ENCODE results near the gene PPFIA4.

Gene PPFIA4

DNA sequence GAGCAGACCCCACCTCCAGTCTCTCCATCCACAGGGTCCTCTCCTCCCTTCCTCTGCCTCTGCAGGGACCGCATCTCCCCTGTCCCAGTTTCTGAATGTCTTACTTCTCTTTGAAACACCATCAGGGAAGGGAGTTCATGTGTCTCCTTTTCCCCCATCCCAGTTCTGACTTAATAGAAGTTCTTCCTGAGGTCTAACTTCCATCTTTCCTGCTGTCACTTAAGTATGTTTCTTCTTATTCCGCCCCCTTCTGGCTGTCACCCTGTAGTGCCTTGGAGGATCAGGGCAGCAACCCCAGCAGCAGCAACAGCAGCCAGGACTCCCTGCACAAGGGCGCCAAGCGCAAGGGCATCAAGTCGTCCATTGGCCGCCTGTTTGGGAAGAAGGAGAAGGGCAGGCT, 30.2 kb downstream of the PPFIA4 start:
- Histone ChIP-seq H3K4me3 (ENCODE audit: low read length) (no peak overlapping the region), H3K27me3 (ENCODE audit: control insufficient read depth, insufficient read depth, low read length) (peaks cover 4% of the 10 kb centered on the region), H3K9ac (ENCODE audit: low read length) (no peak overlapping the region), H3K9me3 (ENCODE audit: control insufficient read depth, low read length) (no peaks in the 10 kb centered on the region), H3K4me1 (ENCODE audit: control insufficient read depth, insufficient read depth, low read length) (no peaks in the 10 kb centered on the region), H3K36me3 (ENCODE audit: control insufficient read depth, insufficient read depth, low read length) (no peaks in the 10 kb centered on the region)

DNA sequence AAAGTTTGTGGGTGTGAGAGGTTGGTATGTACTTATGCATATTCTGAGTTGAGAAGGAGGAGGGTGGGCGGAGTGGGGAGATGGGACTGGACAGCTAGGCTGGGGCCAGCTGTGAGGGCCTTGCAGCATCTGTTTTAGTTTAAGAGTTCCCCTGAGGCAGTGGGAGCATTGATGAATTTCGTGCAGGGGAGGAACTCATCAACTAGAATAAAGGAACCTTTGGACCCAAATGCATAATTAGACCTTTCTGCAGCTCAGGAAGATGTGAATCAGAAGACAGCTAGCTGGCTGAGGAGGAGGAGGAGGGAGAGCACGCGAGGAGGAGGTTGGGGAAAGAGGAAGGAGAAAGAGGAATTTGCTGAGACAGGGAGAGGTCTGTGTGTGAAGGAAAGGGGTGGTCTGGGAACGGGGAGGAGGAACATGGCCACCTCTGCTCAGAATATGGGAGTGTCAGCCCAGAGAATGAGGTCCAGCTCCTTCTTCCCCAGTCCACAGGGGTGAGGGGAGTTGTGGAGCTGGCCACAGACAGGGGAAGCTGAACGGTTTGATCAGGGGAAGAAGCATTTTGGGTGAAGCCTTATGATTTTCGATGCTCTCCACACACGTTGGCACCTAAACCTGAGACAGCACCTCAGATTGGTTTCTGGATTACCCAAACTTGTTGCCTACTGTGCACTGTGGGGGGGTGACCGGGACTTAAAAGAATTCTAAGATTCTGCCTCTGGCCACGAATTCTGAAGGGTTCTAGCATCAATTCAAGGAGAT, 31.8 kb downstream of the PPFIA4 start:
- H3K4me1 ChIP-seq (ENCODE audit: control insufficient read depth, insufficient read depth, low read length), result no peaks in the 10 kb centered on the region
- no peaks in the 10 kb centered on the region for H3K36me3 ChIP-seq (ENCODE audit: control insufficient read depth, insufficient read depth, low read length)
- H3K4me3 ChIP-seq (ENCODE audit: low read length), result no peak overlapping the region
- no peaks in the 10 kb centered on the region for H3K27me3 ChIP-seq (ENCODE audit: control insufficient read depth, insufficient read depth, low read length)
- no peaks in the 10 kb centered on the region for H3K9me3 ChIP-seq (ENCODE audit: control insufficient read depth, low read length)
- no peak overlapping the region for H3K9ac ChIP-seq (ENCODE audit: low read length)

DNA sequence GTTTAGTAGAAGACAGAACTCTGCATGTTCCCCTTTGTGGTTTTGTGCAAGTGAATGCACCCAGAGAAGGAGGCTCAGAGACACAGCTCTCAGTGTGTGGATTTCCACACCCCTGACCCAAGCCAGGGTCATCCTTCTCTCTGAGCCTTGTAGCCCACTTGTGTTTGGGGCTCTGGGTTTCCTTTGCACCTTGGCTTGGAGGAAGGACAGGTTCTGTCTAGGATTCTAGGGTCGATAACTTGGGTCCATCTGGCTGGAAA, 32.3 kb downstream of the PPFIA4 start:
- H3K4me1 ChIP-seq (ENCODE audit: control insufficient read depth, insufficient read depth, low read length), result no peaks in the 10 kb centered on the region
- H3K36me3 ChIP-seq (ENCODE audit: control insufficient read depth, insufficient read depth, low read length), result no peaks in the 10 kb centered on the region
- no peak overlapping the region for H3K4me3 ChIP-seq (ENCODE audit: low read length)
- no peak overlapping the region for H3K9ac ChIP-seq (ENCODE audit: low read length)
- H3K9me3 ChIP-seq (ENCODE audit: control insufficient read depth, low read length), result no peaks in the 10 kb centered on the region
- H3K27me3 ChIP-seq (ENCODE audit: control insufficient read depth, insufficient read depth, low read length), result no peaks in the 10 kb centered on the region

DNA sequence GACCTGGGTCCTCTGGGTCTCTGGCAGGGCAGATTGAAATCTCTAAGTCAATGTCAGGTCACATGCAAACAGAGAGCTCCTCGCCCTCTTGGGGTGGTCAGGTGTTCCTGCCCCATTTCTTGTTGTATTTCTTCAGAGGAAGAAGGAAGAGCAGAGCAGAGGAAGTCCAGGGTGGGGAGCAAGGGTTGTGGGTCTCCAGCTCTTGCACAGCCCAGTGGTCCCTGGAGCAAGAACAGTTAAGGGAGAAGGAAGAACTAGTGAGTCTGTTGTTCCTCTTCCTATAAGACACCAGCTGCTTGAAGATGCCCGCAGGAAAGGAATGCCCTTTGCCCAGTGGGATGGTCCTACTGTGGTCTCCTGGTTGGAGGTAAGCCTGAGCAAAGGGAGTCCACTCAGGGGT, 33.2 kb downstream of the PPFIA4 start:
- no peaks in the 10 kb centered on the region for H3K27me3 ChIP-seq (ENCODE audit: control insufficient read depth, insufficient read depth, low read length)
- no peak overlapping the region for H3K4me3 ChIP-seq (ENCODE audit: low read length)
- H3K9ac ChIP-seq (ENCODE audit: low read length), result no peak overlapping the region
- no peaks in the 10 kb centered on the region for H3K36me3 ChIP-seq (ENCODE audit: control insufficient read depth, insufficient read depth, low read length)
- no peaks in the 10 kb centered on the region for H3K9me3 ChIP-seq (ENCODE audit: control insufficient read depth, low read length)
- H3K4me1 ChIP-seq (ENCODE audit: control insufficient read depth, insufficient read depth, low read length), result no peaks in the 10 kb centered on the region

DNA sequence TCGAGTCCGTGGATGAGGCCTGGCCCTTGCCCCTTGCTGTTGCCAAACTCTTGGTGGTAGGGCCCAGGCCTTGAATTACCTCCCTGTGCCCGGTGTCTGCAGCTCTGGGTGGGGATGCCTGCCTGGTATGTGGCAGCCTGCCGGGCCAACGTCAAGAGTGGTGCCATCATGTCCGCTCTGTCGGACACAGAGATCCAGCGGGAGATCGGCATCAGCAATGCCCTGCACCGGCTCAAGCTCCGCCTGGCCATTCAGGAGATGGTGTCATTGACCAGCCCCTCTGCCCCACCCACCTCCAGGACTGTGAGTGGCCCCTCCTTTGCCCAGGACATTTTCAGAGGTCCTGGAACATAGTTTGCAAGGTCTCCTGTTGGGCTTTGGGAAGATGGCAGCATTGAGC, 33.8 kb downstream of the PPFIA4 start:
- Histone ChIP-seq H3K4me1 (ENCODE audit: control insufficient read depth, insufficient read depth, low read length) (no peaks in the 10 kb centered on the region), H3K36me3 (ENCODE audit: control insufficient read depth, insufficient read depth, low read length) (no peaks in the 10 kb centered on the region), H3K4me3 (ENCODE audit: low read length) (no peak overlapping the region), H3K27me3 (ENCODE audit: control insufficient read depth, insufficient read depth, low read length) (no peaks in the 10 kb centered on the region), H3K9me3 (ENCODE audit: control insufficient read depth, low read length) (no peaks in the 10 kb centered on the region), H3K9ac (ENCODE audit: low read length) (no peak overlapping the region)

DNA sequence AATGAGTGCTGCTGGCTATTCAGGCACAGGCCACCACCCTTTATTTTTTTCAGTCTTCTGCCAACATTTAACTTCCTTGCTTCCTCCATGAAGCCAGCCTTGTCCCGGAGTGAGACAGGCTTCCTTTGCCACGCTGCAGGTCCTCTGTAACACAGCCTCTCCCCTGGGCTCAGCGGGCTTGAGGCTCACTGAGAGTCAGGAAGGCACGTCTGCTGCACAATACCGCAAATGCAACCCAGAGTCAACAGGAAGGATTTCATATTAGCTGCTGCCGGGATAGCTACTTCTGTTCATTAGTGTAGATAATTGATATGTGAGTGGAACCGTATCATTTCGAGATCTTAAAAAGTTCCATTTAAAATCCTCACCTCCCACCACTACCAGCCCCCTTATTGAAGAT, 37.0 kb downstream of the PPFIA4 start:
- H3K4me1 ChIP-seq (ENCODE audit: control insufficient read depth, insufficient read depth, low read length), result no peaks in the 10 kb centered on the region
- peaks cover 5% of the 10 kb centered on the region for H3K27me3 ChIP-seq (ENCODE audit: control insufficient read depth, insufficient read depth, low read length)
- H3K9ac ChIP-seq (ENCODE audit: low read length), result no peak overlapping the region
- H3K36me3 ChIP-seq (ENCODE audit: control insufficient read depth, insufficient read depth, low read length), result no peaks in the 10 kb centered on the region
- no peaks in the 10 kb centered on the region for H3K9me3 ChIP-seq (ENCODE audit: control insufficient read depth, low read length)
- H3K4me3 ChIP-seq (ENCODE audit: low read length), result no peak overlapping the region

DNA sequence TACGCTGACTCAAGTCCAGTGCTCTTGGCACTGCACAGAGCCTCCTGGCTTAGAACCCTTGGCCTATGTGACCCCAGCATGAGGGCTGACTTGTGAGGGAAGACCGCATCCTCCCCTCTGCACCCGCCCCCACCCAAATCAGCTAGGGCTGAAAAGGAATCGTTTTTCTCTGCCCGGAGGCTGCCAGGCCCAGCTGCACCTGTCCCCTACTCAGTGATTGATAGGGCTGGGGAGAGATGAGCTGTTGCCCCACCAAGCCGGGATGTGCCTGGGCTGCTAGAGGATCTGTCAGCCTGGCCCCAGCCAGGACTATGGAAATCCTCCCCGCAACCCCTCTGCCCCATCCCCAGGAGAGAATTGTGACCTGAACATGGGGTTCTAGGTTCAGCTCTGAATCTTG, 38.9 kb downstream of the PPFIA4 start:
- Histone ChIP-seq H3K4me1 (ENCODE audit: control insufficient read depth, insufficient read depth, low read length) (no peaks in the 10 kb centered on the region), H3K9me3 (ENCODE audit: control insufficient read depth, low read length) (no peaks in the 10 kb centered on the region), H3K36me3 (ENCODE audit: control insufficient read depth, insufficient read depth, low read length) (no peaks in the 10 kb centered on the region), H3K4me3 (ENCODE audit: low read length) (no peak overlapping the region), H3K27me3 (ENCODE audit: control insufficient read depth, insufficient read depth, low read length) (peaks cover 5% of the 10 kb centered on the region), H3K9ac (ENCODE audit: low read length) (no peak overlapping the region)

DNA sequence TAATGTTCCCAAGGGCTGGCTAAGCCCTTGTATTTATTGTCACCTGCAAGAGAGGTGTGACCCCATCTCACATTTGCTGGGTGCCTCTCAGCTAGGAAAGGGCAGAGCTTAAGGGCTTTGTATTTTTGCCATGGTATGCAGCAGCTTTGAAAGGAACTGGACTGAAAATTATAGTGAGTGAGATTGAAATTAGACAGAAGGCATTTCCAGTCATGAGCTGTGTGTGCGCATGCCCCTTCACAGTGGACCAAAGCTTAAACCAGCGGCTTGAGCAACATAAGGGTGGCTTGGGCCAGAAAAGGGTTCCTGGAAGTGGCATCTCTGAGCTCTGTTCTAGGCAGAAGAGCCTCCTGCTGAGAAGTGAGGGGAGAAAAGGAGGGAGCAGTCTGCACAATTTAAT, 39.7 kb downstream of the PPFIA4 start:
- Histone ChIP-seq H3K9ac (ENCODE audit: low read length) (no peak overlapping the region), H3K27me3 (ENCODE audit: control insufficient read depth, insufficient read depth, low read length) (peaks cover 5% of the 10 kb centered on the region), H3K4me1 (ENCODE audit: control insufficient read depth, insufficient read depth, low read length) (no peaks in the 10 kb centered on the region), H3K9me3 (ENCODE audit: control insufficient read depth, low read length) (no peaks in the 10 kb centered on the region), H3K4me3 (ENCODE audit: low read length) (no peak overlapping the region), H3K36me3 (ENCODE audit: control insufficient read depth, insufficient read depth, low read length) (no peaks in the 10 kb centered on the region)

DNA sequence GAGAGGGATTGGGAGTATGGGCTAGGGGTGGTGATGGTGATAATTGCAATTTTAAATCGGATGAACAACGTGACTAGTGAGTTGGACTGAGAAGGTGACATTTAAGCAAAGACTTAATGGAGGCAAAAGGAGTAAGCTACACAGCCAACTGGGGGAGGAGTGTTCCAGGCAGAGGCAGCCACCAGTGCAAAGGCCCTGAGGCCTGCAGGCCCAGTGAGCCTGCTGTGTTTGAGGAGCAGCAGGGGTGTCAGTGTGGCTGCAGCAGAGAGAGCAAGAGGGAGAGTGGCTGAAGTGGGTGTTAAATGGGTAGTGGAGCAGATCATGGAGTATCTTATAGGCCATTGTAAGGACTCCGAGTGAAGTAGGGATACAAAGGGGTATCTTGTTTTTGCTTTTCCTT, 40.7 kb downstream of the PPFIA4 start:
- Histone ChIP-seq H3K9me3 (ENCODE audit: control insufficient read depth, low read length) (no peaks in the 10 kb centered on the region), H3K27me3 (ENCODE audit: control insufficient read depth, insufficient read depth, low read length) (peaks cover 5% of the 10 kb centered on the region), H3K9ac (ENCODE audit: low read length) (no peak overlapping the region), H3K4me3 (ENCODE audit: low read length) (no peak overlapping the region), H3K4me1 (ENCODE audit: control insufficient read depth, insufficient read depth, low read length) (no peaks in the 10 kb centered on the region), H3K36me3 (ENCODE audit: control insufficient read depth, insufficient read depth, low read length) (no peaks in the 10 kb centered on the region)

DNA sequence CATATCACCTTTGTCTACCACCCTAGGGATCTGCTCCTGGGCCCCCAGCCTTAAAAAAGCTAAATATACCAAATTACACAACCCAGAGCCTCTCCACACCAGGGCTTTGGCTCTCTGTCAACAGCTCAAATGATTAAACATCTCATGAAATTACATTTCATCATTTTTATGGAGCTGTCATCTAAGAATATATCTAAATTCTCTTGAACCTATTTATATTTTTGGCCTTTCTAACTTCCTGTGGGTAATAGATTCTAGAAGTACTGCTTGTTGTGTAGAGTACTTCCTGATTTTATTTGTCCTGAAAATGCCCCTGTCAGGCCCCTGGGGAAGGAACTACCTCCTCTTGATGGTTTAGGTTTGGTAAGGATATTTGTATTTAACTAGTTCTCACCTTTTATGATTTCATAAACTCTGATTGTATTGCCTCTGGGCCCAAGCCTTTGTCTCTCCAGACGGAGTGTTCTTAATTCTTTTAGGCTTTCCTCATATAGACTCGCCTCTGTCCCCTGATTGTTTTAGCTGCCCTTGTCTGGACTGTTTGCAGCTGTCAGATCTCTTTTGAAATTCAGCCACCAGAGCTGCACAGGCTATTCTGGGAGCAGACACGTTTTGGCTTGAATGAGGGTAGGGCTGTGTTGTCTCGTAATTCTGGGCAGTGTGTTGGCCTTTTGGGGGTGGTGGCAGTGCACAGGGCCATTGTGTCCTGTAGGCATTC, 42.9 kb downstream of the PPFIA4 start:
- no peaks in the 10 kb centered on the region for H3K36me3 ChIP-seq (ENCODE audit: control insufficient read depth, insufficient read depth, low read length)
- no peaks in the 10 kb centered on the region for H3K4me1 ChIP-seq (ENCODE audit: control insufficient read depth, insufficient read depth, low read length)
- no peak overlapping the region for H3K9ac ChIP-seq (ENCODE audit: low read length)
- no peak overlapping the region for H3K4me3 ChIP-seq (ENCODE audit: low read length)
- peaks cover 17% of the 10 kb centered on the region for H3K27me3 ChIP-seq (ENCODE audit: control insufficient read depth, insufficient read depth, low read length)
- H3K9me3 ChIP-seq (ENCODE audit: control insufficient read depth, low read length), result no peaks in the 10 kb centered on the region

DNA sequence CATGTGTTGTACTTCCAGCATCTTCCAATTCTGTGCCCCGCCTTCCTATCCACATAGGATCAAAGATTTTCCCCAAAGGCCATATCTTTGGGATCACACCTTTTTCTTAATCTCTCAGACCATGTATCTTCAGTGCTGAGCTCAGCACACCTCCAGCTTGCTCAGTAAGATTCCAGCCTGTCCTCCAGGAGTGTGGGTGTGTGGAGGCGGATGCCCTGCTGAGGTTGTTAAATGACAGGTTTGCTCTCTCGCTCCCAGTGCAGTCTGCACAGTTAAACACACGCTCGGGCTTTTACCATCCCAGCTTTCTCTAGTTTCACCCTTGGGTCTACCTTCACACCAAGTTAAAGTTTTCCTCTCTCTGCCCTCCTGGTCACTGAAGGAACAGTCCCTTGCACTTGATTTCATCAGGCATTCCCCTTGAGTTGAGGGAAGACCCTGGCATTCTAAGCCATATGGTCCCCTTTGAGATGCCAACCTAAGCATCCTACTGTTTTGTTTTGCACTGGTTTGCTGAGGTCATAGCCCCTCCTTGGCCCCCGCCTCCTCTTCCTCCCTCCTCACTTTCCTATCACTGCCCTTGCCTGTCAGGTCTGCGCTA, 45.8 kb downstream of the PPFIA4 start:
- Histone ChIP-seq H3K27me3 (ENCODE audit: control insufficient read depth, insufficient read depth, low read length) (peaks cover 45% of the 10 kb centered on the region), H3K9me3 (ENCODE audit: control insufficient read depth, low read length) (no peaks in the 10 kb centered on the region), H3K9ac (ENCODE audit: low read length) (no peak overlapping the region), H3K4me1 (ENCODE audit: control insufficient read depth, insufficient read depth, low read length) (peaks cover 5% of the 10 kb centered on the region), H3K36me3 (ENCODE audit: control insufficient read depth, insufficient read depth, low read length) (no peaks in the 10 kb centered on the region), H3K4me3 (ENCODE audit: low read length) (no peak overlapping the region)

DNA sequence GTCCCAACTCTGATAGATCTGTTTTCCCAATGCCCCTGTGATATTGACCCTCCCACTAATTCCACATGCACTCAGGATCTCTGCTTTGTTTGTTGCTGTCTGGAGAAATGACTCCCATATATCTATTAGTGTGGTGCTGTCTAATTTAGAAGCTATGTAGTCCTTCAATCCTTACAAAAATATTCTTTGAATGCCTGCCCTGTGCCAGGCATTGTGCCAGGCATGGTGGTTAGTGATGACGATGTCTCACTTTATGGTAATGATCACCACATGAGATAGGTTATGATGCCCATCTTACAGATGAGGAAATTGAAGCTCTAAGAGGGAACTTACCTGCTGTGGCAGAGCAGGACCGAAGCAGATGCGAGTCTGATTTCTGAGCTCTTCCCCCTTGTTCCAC, 46.6 kb downstream of the PPFIA4 start:
- Histone ChIP-seq H3K36me3 (ENCODE audit: control insufficient read depth, insufficient read depth, low read length) (no peaks in the 10 kb centered on the region), H3K4me1 (ENCODE audit: control insufficient read depth, insufficient read depth, low read length) (peaks cover 5% of the 10 kb centered on the region), H3K9me3 (ENCODE audit: control insufficient read depth, low read length) (no peaks in the 10 kb centered on the region), H3K27me3 (ENCODE audit: control insufficient read depth, insufficient read depth, low read length) (peaks cover 48% of the 10 kb centered on the region), H3K4me3 (ENCODE audit: low read length) (no peak overlapping the region), H3K9ac (ENCODE audit: low read length) (no peak overlapping the region)

Measured in mucosa of stomach (tissue), 1 donor.